ENCODE data around the gene MAJIN. TPM values are rescaled to one million over a fixed set of nuclear protein-coding genes. Genes with fewer than 3 reads are reported as not detected.

MAJIN gene
- total and polyA plus RNA-seq, 4 donors = 0.09 to 0.31 TPM; not detected in 2

DNA sequence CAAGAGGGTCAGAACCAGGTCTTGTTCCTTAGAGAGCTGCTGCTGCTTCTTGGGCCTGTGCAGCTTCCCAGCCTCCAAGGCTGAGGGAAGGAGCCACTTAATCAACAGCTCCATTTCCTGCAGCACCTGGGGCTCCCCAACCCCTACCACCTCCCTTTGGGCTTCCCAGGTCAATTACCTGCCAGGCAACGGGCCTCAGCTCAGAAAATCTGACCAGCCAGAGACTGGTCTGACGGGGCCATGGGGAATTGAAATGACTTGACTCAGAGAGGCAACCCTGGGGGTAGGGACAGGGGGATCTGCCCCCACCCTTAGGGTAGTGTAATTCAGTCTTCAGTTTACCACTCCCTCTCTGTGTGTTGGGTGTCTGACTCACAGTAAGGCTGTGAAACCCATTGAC is 4.7 kb upstream of the MAJIN start:
- Histone ChIP-seq H3K4me1 (ENCODE audit: control insufficient read depth in 4 of 4, insufficient read depth in 4 of 4, low read length in 3 of 4) (peaks cover 0 to 7% (median 3%) of the 10 kb centered on the region in 4 donors), H3K27me3 (ENCODE audit: control insufficient read depth in 4 of 4, insufficient read depth in 4 of 4, low read length in 3 of 4) (no peaks in the 10 kb centered on the region), H3K9me3 (ENCODE audit: control insufficient read depth in 4 of 4, low read length in 3 of 4) (no peaks in the 10 kb centered on the region), H3K9ac (ENCODE audit: low read depth in 1 of 2, low read length in 2 of 2) (no peak overlapping the region), H3K4me3 (ENCODE audit: low read depth in 1 of 3, low read length in 3 of 3) (no peak overlapping the region), H3K36me3 (ENCODE audit: control insufficient read depth in 4 of 4, insufficient read depth in 3 of 4, low read depth in 1 of 4, low read length in 3 of 4) (no peaks in the 10 kb centered on the region), H3K27ac (ENCODE audit: low read depth in 1 of 2, low read length in 2 of 2) (no peak overlapping the region)
- no peak for DNase-seq (ENCODE audit: low spot score)
- no peak for TF ChIP-seq YY1 (IDR thresholded peaks at IDR 0.05)
- no peak for TF ChIP-seq FOXA1 (IDR thresholded peaks at IDR 0.05)
- no peak for TF ChIP-seq GABPA (IDR thresholded peaks at IDR 0.05 in 1 of 2, conservative IDR thresholded peaks at IDR 0.05 in 1 of 2)
- TF ChIP-seq, protein P1, sequence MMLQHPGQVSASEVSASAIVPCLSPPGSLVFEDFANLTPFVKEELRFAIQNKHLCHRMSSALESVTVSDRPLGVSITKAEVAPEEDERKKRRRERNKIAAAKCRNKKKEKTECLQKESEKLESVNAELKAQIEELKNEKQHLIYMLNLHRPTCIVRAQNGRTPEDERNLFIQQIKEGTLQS (IDR thresholded peaks at IDR 0.05) = no peak
- no peak for TF ChIP-seq NR2F2 (IDR thresholded peaks at IDR 0.05)
- no peak for TF ChIP-seq TAF1 (conservative IDR thresholded peaks at IDR 0.05)
- no peak for TF ChIP-seq HNF4A (conservative IDR thresholded peaks at IDR 0.05)
- no peak for TF ChIP-seq RAD21 (IDR thresholded peaks at IDR 0.05)
- no peak for TF ChIP-seq RXRA (IDR thresholded peaks at IDR 0.05)
- TF ChIP-seq, protein P2, sequence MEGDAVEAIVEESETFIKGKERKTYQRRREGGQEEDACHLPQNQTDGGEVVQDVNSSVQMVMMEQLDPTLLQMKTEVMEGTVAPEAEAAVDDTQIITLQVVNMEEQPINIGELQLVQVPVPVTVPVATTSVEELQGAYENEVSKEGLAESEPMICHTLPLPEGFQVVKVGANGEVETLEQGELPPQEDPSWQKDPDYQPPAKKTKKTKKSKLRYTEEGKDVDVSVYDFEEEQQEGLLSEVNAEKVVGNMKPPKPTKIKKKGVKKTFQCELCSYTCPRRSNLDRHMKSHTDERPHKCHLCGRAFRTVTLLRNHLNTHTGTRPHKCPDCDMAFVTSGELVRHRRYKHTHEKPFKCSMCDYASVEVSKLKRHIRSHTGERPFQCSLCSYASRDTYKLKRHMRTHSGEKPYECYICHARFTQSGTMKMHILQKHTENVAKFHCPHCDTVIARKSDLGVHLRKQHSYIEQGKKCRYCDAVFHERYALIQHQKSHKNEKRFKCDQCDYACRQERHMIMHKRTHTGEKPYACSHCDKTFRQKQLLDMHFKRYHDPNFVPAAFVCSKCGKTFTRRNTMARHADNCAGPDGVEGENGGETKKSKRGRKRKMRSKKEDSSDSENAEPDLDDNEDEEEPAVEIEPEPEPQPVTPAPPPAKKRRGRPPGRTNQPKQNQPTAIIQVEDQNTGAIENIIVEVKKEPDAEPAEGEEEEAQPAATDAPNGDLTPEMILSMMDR (IDR thresholded peaks at IDR 0.05; ENCODE audit: low read depth, low read length, missing input control) = no peak
- TF ChIP-seq HNF4G (IDR thresholded peaks at IDR 0.05) = no peak
- WGBS = 82% methylated on average over 2 of the region's 2 CpGs

DNA sequence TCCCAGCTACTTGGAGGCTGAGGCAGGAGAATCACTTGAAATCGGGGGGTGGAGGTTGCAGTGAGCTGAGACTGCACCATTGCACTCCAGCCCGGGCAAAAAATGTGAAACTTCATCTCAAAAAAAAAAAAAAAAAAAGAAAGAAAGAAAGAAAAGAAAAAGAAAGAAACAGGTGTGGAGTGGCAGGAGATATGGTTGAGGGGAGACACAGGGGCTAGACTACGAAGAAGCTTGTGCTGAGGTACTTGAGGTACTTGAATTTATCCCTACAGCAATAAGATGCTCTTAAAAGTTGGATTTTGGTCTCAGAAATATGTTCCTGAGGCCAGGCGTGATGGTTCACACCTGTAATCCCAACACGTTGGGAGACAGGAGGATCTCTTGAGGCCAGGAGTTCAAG is 2.2 kb upstream of the MAJIN start:
- H3K36me3 ChIP-seq (ENCODE audit: control insufficient read depth in 4 of 4, insufficient read depth in 3 of 4, low read depth in 1 of 4, low read length in 3 of 4) = no peaks in the 10 kb centered on the region
- no peak for DNase-seq (ENCODE audit: low spot score)
- no peak overlapping the region for H3K27ac ChIP-seq (ENCODE audit: low read depth in 1 of 2, low read length in 2 of 2)
- 88% methylated on average over 5 of the region's 5 CpGs for WGBS
- TF ChIP-seq FOXA1 (IDR thresholded peaks at IDR 0.05) (no peak), FOXA2 (IDR thresholded peaks at IDR 0.05) (no peak), GABPA (IDR thresholded peaks at IDR 0.05 in 1 of 2, conservative IDR thresholded peaks at IDR 0.05 in 1 of 2) (no peak), HNF4A (conservative IDR thresholded peaks at IDR 0.05) (no peak), NR2F2 (IDR thresholded peaks at IDR 0.05) (no peak), SP1 (IDR thresholded peaks at IDR 0.05) (no peak), YY1 (IDR thresholded peaks at IDR 0.05) (no peak), TAF1 (conservative IDR thresholded peaks at IDR 0.05) (no peak), RAD21 (IDR thresholded peaks at IDR 0.05) (no peak)
- TF ChIP-seq, protein P2 (IDR thresholded peaks at IDR 0.05; ENCODE audit: low read depth, low read length, missing input control) = no peak
- TF ChIP-seq, protein P1 (IDR thresholded peaks at IDR 0.05) = no peak
- TF ChIP-seq, protein P3, sequence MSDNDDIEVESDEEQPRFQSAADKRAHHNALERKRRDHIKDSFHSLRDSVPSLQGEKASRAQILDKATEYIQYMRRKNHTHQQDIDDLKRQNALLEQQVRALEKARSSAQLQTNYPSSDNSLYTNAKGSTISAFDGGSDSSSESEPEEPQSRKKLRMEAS (IDR thresholded peaks at IDR 0.05) = no peak
- TF ChIP-seq, protein P4, sequence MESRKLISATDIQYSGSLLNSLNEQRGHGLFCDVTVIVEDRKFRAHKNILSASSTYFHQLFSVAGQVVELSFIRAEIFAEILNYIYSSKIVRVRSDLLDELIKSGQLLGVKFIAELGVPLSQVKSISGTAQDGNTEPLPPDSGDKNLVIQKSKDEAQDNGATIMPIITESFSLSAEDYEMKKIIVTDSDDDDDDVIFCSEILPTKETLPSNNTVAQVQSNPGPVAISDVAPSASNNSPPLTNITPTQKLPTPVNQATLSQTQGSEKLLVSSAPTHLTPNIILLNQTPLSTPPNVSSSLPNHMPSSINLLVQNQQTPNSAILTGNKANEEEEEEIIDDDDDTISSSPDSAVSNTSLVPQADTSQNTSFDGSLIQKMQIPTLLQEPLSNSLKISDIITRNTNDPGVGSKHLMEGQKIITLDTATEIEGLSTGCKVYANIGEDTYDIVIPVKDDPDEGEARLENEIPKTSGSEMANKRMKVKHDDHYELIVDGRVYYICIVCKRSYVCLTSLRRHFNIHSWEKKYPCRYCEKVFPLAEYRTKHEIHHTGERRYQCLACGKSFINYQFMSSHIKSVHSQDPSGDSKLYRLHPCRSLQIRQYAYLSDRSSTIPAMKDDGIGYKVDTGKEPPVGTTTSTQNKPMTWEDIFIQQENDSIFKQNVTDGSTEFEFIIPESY (IDR thresholded peaks at IDR 0.05) = no peak
- H3K4me1 ChIP-seq (ENCODE audit: control insufficient read depth in 4 of 4, insufficient read depth in 4 of 4, low read length in 3 of 4) = peaks cover 0 to 10% (median 7%) of the 10 kb centered on the region in 4 donors
- H3K9ac ChIP-seq (ENCODE audit: low read depth in 1 of 2, low read length in 2 of 2) = no peak overlapping the region
- peaks cover 0 to 1% (median 0%) of the 10 kb centered on the region in 4 donors for H3K9me3 ChIP-seq (ENCODE audit: control insufficient read depth in 4 of 4, low read length in 3 of 4)
- no peaks in the 10 kb centered on the region for H3K27me3 ChIP-seq (ENCODE audit: control insufficient read depth in 4 of 4, insufficient read depth in 4 of 4, low read length in 3 of 4)
- no peak overlapping the region for H3K4me3 ChIP-seq (ENCODE audit: low read depth in 1 of 3, low read length in 3 of 3)

All from liver (tissue), 9 donors.